Left ventricle myocardium superior (tissue), 1 donor: ENCODE results near the gene ZNF540. TPM values are rescaled to one million over a fixed set of nuclear protein-coding genes. Genes with fewer than 3 reads are reported as not detected.
"Not testable (repeated sequence)": the region's sequence is repeated elsewhere in the genome, so short reads cannot be mapped to it uniquely, and the experiment has no call there.

Source experiments
- ATAC-seq: fragments of 200-7000 bp; cut with Tn5 transposase; one replicate; pipeline ENCODE4 v1.9.1; 2020; ENCODE audit warnings: mild to moderate bottlenecking, moderate library complexity
- DNase-seq: peaks from one replicate; pipeline ENCODE4 v3.0.0-alpha.2; 2020
- intact Hi-C: fragments of 100-400 bp; cut with micrococcal nuclease; formaldehyde crosslinking; loops from one replicate; pipeline ENCODE4 v1.11.0; 2022
- long read RNA-seq: library from polyadenylated mRNA; unstranded; transcript quantifications from one replicate; pipeline ENCODE4 v2.0.0, GENCODE V29; 2021
- total RNA-seq: library from RNA; stranded (reverse); fragmentation: NEBNext Ultra II Directional; extraction: Animal tissue kit (Norgen Biotek cat#: 25700); gene quantifications from one replicate; pipeline ENCODE4 v1.2.1, GENCODE V29; 2021
- donor health status: DM: no; HTN: yes; CAD: no; lungs with severe emphysema.

Gene ZNF540
- total RNA-seq: 8.8 TPM
- long read RNA-seq, transcript ZNF540-201 (5 exons, 3,099 nt): major isoform, 12 of 15 reads
- long read RNA-seq, partial matches to known transcripts: 0 of 15 reads
- long read RNA-seq, other reads (novel, unspliced or antisense): 0 of 15 reads

DNA sequence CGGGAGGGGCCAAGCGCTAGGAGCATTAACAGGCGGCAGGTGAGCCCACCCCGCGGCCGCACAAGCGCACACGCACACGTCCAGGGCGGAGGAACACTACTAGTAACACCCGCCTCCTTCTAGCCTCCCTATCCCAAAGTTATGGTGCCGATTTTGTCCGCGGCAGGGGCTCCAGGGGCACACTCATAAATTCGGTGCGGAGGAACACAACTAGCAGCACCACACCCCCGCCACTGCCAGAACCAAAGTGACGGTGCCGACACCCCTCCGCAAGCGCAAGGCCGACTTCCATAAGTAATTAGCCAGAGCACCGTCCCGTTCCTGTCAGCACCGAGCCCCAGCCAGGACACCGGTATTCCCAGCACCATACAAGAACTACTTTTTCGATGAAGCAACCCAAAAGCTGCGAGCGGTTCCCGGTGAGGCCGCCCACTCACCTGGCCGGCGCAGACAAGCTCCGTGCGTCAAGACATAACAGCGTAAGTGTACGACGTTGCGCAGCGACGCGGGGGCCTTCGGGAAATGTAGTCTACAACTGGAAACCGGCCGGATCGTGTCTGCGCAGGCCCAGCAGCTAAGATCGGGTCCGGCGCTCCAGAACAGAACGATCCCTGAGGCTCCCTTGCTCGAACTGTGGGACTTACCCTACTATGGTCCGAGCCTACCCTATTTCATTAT lies at the start of gene ZNF540, which contains the start of gene ZNF571:
ZNF540 (plus strand) TSS at position 573 of the 678 bp plus-strand sequence. CDS start 3,572 bp downstream, outside the sequence.
ZNF571 (minus strand) TSS at position 489 of the 678 bp plus-strand sequence. CDS start 8,116 bp downstream, outside the sequence.
- peak; percentile 99 for ATAC-seq
- peak; percentile 96 for DNase-seq
- intact Hi-C loops: no loop called here

DNA sequence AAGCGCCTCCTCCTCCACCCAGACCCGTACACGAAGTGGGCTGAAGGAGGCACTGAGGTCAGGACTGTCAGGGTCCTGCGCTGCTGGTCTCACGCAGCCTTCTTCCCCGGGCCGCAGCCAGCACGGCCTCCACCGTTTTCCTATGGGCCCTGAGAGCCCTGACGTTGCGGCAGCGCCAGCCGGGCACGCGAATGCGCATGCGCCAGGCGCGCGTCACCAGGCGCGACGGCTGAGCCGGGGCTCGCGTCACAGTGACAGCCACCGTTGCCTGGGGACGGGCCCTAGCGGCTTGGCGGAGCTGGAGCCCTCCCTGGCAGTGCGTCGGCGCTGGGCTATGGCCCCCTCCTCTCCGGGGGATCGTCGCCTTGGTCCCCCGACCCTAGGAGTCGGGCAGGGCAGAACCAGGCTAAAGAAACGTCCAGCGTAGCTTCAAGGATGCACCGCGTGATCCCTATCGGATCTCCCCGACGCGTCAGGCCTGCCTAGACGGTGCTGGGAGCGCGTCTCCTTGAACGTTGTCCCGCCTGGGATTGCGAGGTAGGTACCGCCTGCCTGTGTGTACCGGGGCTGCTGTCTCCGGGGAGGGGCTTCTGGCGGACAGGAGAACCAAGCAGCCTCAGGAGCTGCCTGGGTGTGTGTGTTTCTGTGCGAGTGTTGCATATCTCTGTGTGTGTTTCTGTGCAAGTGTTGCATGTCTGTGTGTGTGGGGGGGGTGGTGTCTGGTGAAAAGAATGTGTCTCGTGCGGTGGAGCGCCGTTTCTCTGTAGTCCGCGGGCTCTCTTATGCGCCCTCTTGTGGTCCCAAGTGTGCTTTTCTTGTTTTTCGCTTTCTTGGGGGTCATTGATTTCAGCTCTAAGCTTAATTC lies 43.3 kb upstream of the ZNF540 start:
- DNase-seq: peak; percentile 80

DNA sequence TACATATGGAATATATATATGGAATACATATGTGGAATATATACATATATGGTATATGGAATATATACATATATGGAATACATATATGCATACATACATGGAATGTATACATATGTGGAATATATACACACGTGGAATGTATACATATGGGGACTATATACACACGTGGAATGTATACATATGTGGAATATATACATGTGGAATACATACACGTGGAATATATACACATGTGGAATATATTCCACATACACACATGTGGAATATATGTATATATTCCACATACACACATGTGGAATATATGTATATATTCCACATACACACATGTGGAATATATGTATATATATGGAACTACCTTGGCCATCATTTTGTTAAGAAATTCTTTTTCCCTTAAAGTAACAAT lies 31.2 kb upstream of the ZNF540 start:
- intact Hi-C loops: no loop called here
- DNase-seq (no peak), ATAC-seq (no peak)

More for the DNA sequence above, 43.3 kb upstream of the ZNF540 start:
- intact Hi-C loops: no loop called here
- peak; percentile 98 for ATAC-seq

DNA sequence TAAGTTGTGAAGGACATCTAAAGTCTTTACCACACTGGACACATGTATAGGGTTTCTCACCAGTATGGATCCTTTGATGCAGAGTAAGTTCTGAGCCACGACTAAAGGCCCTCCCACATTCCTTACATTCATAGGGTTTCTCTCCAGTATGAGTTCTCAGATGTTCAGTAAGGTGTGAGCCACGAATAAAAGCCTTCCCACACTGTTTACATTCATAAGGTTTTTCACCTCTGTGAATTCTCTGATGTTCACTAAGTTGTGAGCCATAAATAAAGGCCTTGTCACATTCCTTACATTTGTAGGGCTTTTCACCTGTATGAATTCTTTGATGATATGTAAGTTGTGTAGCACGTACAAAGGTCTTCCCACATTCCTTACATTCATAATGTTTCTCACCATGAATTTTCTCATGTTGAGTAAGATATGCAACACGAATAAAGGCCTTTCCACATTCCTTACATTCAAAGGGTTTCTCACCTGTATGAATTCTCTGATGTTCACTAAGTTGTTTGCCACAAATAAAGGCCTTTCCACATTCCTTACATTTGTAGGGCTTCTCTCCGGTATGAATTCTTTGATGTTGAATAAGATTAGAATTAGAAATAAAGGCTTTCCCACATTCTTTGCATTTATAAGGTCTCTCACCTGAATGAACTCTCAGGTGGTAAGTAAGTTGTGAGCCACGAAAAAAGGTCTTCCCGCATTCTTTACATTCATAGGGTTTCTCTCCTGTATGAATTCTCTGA lies 29.9 kb upstream of the ZNF540 start:
- ATAC-seq: no peak
- DNase-seq: no peak
- intact Hi-C loops: no loop called here

DNA sequence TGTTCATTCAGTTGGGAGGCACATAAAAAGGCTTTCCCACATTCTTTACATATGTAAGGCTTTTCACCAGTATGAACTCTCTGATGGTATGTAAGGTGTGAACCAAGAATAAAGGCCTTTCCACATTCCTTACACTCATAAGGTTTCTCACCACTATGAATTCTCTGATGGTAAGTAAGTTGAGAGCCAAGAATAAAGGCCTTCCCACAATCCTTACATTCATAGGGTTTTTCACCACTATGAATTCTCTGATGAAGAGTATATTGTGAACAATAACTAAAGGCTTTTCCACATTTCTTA lies 29.4 kb upstream of the ZNF540 start:
- intact Hi-C loops: no loop called here
- ATAC-seq (no peak), DNase-seq (no peak)

DNA sequence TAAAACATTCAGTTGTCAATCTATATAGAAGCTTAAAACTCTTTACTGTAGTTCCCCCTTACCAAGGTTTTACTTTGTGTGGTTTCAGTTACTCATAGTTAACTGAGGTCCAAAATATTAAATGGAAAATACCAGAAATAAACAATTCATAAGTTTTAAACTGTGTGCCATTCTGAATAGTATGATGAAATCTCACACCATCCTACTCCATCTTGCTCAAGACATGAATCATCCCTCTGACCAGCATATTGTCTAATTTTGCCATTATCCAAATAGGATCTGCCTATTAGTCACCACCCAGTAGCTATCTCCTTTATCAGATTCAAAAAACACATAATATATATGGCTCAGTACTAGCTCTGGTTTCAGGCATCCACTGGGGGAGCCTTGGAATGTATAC lies 22.5 kb upstream of the ZNF540 start:
- no peak for DNase-seq
- intact Hi-C loops: loop anchor here (5.0 kb wide), 1 partner anchor 590 kb away; no protein-coding TSS in a partner anchor
- no peak for ATAC-seq

- DNase-seq (no peak), ATAC-seq (no peak)
- intact Hi-C loops: no loop called here
Measured at GRCh38 chr19:37583340-37583739, 11.3 kb upstream of the ZNF540 start.

GRCh38 chr19:37593996-37594303 lies 726 bp upstream of the ZNF540 start:
- DNase-seq (no peak), ATAC-seq (no peak)
- intact Hi-C loops: no loop called here

GRCh38 chr19:37594982-37595382 lies 306 bp downstream of the ZNF540 start:
- intact Hi-C loops: no loop called here
- ATAC-seq (peak; percentile 77), DNase-seq (peak; percentile 76)

DNA sequence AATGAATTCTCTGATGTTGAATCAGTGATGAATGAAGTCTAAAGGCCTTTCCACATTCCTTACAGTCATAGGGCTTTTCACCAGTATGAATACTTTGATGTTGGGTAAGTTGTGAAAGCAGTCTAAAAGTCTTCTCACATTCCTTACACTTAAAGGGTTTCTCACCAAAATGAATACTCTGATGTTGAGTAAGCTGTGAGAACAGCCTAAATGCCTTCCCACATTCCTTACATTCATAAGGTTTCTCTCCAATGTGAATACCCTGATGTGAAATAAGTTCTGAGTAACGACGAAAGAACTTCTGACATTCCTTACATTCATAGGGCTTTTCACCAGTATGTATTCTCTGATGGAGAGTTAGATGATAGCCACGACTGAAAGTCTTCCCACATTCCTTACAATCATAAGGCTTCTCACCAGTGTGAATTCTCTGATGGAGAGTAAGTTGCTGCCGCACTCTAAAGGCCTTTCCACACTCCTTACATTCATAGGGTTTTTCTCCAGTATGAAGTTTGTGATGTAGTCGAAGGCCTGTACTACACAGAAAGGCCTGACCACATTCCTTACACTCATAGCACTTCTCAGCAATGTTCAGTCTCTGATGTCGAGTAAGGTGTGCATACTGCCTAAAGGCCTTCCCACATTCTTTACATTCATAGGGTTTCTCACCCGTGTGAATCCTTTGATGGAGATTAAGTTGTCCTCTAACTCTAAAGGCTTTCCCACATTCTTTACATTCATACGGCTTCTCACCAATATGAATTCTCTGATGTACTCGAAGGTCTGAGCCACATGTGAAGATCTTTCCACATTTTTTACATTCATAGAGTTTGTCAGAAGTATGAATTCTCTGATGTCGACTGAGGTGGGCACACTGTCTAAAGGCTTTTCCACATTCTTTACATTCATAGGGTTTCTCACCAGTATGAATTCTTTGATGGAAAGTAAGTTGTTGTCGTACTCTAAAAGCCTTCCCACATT lies 40.7 kb downstream of the ZNF540 start:
- intact Hi-C loops: no loop called here

DNA sequence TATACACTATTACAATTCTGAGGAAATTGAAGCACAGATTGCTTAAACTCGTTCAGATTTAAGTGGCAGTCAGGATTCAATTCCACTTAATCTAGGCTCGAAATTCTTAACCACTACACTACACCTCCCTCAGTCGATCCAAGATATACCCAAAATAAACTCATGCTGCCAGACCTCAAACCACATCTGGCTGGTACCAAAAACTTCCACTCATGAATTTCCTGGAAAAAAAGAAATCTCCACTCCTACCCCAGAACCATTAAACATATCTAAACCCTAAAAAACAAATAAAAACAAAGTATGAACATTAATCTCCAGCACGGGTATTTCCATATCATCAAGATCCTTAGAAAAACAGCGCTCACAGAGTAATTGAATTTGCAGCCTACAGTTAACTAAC lies 59.4 kb downstream of the ZNF540 start:
- ATAC-seq (no peak), DNase-seq (no peak)
- intact Hi-C loops: no loop called here

More for the DNA sequence above, 40.7 kb downstream of the ZNF540 start:
- DNase-seq (no peak), ATAC-seq (no peak)

DNA sequence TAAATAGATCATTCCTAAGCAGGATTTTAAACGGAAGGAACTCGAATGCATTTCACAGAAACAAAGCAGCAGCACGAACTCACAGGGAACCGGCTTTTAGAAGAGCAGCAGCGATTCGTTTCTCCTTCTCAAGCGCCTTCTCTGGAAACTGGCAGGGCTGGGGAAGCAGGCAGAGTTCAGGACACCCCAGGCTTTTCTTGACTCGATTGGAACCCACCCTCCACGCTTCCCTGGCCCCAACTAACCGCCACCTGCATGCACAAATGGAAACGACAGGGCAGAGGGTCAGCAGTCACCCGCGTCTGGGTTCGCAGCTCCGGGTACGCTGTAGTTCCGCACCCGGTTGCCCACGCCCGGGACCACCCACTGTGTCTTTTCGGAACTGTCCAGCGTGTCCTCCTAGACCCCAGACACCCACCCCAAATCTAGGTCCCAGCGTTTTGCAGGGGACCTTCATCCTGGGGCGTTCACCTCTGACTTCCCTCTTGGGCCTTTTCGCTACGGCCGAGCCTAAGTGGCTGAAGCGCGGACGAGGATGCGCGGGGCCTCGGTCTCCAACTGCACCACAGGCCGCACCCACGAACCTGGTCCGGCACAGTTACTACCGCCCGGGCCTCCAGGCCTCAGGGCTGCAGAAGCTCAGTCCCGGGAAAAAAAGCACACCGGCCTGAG lies 60.1 kb downstream of the ZNF540 start:
- intact Hi-C loops: no loop called here
- DNase-seq (no peak), ATAC-seq (peak; percentile 64)

DNA sequence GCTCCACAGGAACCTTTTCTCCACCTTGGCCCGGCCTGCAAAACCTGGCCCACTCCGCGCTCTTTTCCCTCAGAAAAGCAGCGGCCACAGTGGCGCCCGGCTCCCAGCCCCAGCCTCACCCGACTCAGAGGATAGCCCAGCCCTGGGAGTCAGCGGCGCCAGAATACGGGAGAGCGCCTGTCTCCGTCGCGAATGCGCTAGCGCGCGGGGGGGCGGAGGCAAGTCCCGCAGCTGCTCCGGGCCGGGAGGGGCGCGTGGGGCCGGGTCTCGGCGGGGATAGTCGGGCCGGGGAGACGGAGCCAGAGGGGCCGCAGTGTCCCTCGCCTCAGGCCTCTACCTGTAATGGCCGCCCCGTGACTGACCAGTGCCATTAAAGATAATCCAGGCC lies 60.6 kb downstream of the ZNF540 start, which contains the start of gene ZFP30:
ZFP30 (minus strand) TSS at position 165 of the 388 bp plus-strand sequence. CDS start 7,643 bp downstream, outside the sequence.
- peak; percentile 98 for ATAC-seq
- intact Hi-C loops: no loop called here
- peak; percentile 96 for DNase-seq

DNA sequence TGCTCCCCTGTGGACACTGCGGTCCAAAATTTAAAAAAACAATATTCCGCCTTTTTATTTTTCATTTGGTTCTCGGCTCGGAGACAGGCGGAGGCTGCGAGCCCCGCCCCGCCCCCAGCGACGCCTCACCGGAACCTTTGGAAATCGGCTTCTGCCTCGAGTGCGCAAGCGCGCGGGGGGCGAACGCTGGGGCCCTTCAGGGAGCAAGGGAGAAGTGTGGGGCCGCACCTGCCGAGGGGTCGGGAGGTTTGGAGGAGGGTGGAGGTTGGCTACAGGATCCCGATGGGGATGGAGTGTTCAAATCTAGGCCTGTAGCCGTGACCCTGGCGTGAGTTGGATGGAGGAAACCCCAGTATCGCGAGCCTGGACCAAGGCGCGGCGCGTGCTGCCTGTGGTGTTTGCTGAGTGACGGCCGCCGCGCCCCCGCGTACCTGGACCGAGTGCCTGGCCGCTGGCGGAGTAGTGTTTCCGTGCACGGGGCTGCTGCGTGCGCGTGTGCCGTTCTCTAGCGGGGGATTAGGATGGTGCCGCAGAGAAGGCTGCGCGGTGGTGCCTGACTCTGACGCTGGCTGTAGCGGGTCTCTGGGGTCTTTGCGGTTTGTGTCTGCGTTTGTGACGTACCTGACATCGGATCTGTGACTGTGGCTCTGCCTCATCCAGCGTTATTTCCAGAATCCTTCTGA lies 61.2 kb downstream of the ZNF540 start:
- intact Hi-C loops: no loop called here
- peak; percentile 88 for ATAC-seq

GRCh38 chr19:37657157-37657556 lies 62.5 kb downstream of the ZNF540 start:
- ATAC-seq, DNase-seq, intact Hi-C loops: not testable (repeated sequence)

More for the DNA sequence above, 61.2 kb downstream of the ZNF540 start:
- peak; percentile 93 for DNase-seq
